Liver (tissue), 9 donors: Measurements from ENCODE around the gene PLCB2. TPM values are rescaled to one million over a fixed set of nuclear protein-coding genes. Genes with fewer than 3 reads are reported as not detected.

Experiments
- DNase-seq: peaks from one replicate; pipeline ENCODE4 v3.0.0-alpha.2; 2017; ENCODE audit warnings: low spot score
- H3K27ac ChIP-seq, 2 donors: one replicate each; pipeline ENCODE4 v1.7.0; 2013; ENCODE audit warnings: inconsistent platforms in 2 of 2, low read length in 2 of 2, control low read depth in 1 of 2, low read depth in 1 of 2, mild to moderate bottlenecking in 1 of 2
- H3K27me3 ChIP-seq, 4 donors: one replicate each; pipeline versions ENCODE4 v1.6.1 to v1.7.0; 2013; ENCODE audit warnings: low read length in 3 of 4, inconsistent platforms in 1 of 4, mild to moderate bottlenecking in 1 of 4, moderate library complexity in 1 of 4; ENCODE audit not compliant: control insufficient read depth in 4 of 4, insufficient read depth in 4 of 4
- H3K36me3 ChIP-seq, 4 donors: one replicate each; pipeline versions ENCODE4 v1.6.1 to v1.7.0; 2013; ENCODE audit warnings: low read length in 3 of 4, mild to moderate bottlenecking in 3 of 4, low read depth in 1 of 4, moderate library complexity in 1 of 4; ENCODE audit not compliant: control insufficient read depth in 4 of 4, insufficient read depth in 3 of 4
- H3K4me1 ChIP-seq, 4 donors: one replicate each; pipeline versions ENCODE4 v1.6.1 to v1.7.0; 2013; ENCODE audit warnings: low read length in 3 of 4, mild to moderate bottlenecking in 3 of 4, moderate library complexity in 1 of 4; ENCODE audit not compliant: control insufficient read depth in 4 of 4, insufficient read depth in 4 of 4
- H3K4me3 ChIP-seq, 3 donors: one replicate each; pipeline versions ENCODE4 v1.6.1 to v1.7.0; 2013; ENCODE audit warnings: low read length in 3 of 3, control low read depth in 1 of 3, low read depth in 1 of 3, mild to moderate bottlenecking in 1 of 3
- H3K9ac ChIP-seq, 2 donors: one replicate each; pipeline ENCODE4 v1.7.0; 2013; ENCODE audit warnings: low read length in 2 of 2, mild to moderate bottlenecking in 2 of 2, moderate library complexity in 2 of 2, control low read depth in 1 of 2, low read depth in 1 of 2
- H3K9me3 ChIP-seq, 4 donors: one replicate each; pipeline versions ENCODE4 v1.6.1 to v1.7.0; 2013; ENCODE audit warnings: low read length in 3 of 4; ENCODE audit not compliant: control insufficient read depth in 4 of 4
- EGR1 ChIP-seq, 2 donors: IDR thresholded peaks; 2 replicates each; pipeline ENCODE4 v1.6.1; 2016 to 2018; ENCODE audit warnings: antibody characterized with exemption in 2 of 2, low read depth in 2 of 2
- FOXA1 ChIP-seq: IDR thresholded peaks from 2 replicates; pipeline ENCODE4 v1.6.1; 2016; ENCODE audit warnings: antibody characterized with exemption
- HNF4A ChIP-seq, 2 donors: conservative IDR thresholded peaks; 2 replicates each; pipeline ENCODE4 v1.6.1; 2016; ENCODE audit warnings: antibody characterized with exemption in 2 of 2, mild to moderate bottlenecking in 2 of 2
- JUND ChIP-seq, 2 donors: IDR thresholded peaks; 2 replicates each; pipeline ENCODE4 v1.6.1; 2016; ENCODE audit warnings: antibody characterized with exemption in 2 of 2
- NR2F2 ChIP-seq: IDR thresholded peaks from 2 replicates; pipeline ENCODE4 v1.6.1; 2016; ENCODE audit warnings: antibody characterized with exemption
- RAD21 ChIP-seq, 2 donors: IDR thresholded peaks; 2 replicates each; pipeline ENCODE4 v1.6.1; 2016; ENCODE audit warnings: antibody characterized with exemption in 2 of 2, mild to moderate bottlenecking in 2 of 2
- TAF1 ChIP-seq: conservative IDR thresholded peaks from 2 replicates; pipeline ENCODE4 v1.6.1; 2016; ENCODE audit warnings: antibody characterized with exemption, mild to moderate bottlenecking
- YY1 ChIP-seq: IDR thresholded peaks from 2 replicates; pipeline ENCODE4 v1.6.1; 2016; ENCODE audit warnings: antibody characterized with exemption, mild to moderate bottlenecking
- WGBS: extraction: QIAGEN DNeasy Blood & Tissue Kit; methylation state at CpG from one replicate; pipeline ENCODE4 v1.1.7; 2013; 5-methylcytosine and 5-hydroxymethylcytosine counted together
- polyA plus RNA-seq, 2 donors: library from polyadenylated mRNA; stranded (reverse) in 1 of 2; unstranded in 1 of 2; fragments of 200-250 nt in 1 of 2; fragments of >200 nt in 1 of 2; fragmentation: Nextera tagmentation in 1 of 2; extraction: Ambion mirVana in 1 of 2; gene quantifications; one replicate each; pipeline versions ENCODE4 v1.2.1 to v1.2.3, GENCODE V29; 2013 to 2015
- total RNA-seq, 2 donors: library from RNA; depleted of rRNA; stranded (reverse); fragments of >200 nt; gene quantifications; one replicate each; pipeline ENCODE4 v1.2.3, GENCODE V29; 2014
- TF ChIP-seq, protein P1 (sequence below): IDR thresholded peaks from 2 replicates; pipeline ENCODE4 v1.6.1; 2016; ENCODE audit warnings: antibody characterized with exemption, mild to moderate bottlenecking
- TF ChIP-seq, protein P2 (sequence below): IDR thresholded peaks from 2 replicates; pipeline ENCODE4 v1.6.1; 2016; ENCODE audit warnings: antibody characterized with exemption
- TF ChIP-seq, protein P3 (sequence below): IDR thresholded peaks from 2 replicates; pipeline ENCODE4 v1.6.1; 2016; ENCODE audit warnings: antibody characterized with exemption
- donor health status: healthy.
- donor health status: healthy.
- donor health status: healthy.
- donor health status: healthy.
- donor health status: healthy.

Gene PLCB2
- total and polyA plus RNA-seq, 4 donors: 2.1 to 13.3 (median 7.6) TPM

DNA sequence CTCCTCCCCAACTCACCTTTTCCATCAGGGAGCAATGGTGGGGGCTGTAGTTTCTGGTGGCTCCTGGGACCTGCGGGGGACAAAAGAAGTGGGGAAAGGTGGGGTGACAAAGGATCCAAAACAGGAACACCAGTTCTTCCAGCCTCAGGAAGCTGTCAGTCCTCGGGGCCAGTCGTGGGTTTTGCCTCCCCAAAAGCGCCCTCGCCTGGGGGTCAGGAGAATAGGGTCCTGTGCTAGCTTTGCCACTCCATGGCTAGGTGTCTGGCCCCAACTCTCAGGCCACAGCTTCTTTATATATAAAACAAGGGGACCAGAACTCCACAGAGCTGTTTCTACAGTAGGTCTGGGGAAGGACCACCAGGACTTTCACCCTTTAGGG, 29.0 kb upstream of the PLCB2 start (continued):
- TF ChIP-seq, protein P1, sequence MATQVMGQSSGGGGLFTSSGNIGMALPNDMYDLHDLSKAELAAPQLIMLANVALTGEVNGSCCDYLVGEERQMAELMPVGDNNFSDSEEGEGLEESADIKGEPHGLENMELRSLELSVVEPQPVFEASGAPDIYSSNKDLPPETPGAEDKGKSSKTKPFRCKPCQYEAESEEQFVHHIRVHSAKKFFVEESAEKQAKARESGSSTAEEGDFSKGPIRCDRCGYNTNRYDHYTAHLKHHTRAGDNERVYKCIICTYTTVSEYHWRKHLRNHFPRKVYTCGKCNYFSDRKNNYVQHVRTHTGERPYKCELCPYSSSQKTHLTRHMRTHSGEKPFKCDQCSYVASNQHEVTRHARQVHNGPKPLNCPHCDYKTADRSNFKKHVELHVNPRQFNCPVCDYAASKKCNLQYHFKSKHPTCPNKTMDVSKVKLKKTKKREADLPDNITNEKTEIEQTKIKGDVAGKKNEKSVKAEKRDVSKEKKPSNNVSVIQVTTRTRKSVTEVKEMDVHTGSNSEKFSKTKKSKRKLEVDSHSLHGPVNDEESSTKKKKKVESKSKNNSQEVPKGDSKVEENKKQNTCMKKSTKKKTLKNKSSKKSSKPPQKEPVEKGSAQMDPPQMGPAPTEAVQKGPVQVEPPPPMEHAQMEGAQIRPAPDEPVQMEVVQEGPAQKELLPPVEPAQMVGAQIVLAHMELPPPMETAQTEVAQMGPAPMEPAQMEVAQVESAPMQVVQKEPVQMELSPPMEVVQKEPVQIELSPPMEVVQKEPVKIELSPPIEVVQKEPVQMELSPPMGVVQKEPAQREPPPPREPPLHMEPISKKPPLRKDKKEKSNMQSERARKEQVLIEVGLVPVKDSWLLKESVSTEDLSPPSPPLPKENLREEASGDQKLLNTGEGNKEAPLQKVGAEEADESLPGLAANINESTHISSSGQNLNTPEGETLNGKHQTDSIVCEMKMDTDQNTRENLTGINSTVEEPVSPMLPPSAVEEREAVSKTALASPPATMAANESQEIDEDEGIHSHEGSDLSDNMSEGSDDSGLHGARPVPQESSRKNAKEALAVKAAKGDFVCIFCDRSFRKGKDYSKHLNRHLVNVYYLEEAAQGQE: no peak
- TF ChIP-seq, protein P2, sequence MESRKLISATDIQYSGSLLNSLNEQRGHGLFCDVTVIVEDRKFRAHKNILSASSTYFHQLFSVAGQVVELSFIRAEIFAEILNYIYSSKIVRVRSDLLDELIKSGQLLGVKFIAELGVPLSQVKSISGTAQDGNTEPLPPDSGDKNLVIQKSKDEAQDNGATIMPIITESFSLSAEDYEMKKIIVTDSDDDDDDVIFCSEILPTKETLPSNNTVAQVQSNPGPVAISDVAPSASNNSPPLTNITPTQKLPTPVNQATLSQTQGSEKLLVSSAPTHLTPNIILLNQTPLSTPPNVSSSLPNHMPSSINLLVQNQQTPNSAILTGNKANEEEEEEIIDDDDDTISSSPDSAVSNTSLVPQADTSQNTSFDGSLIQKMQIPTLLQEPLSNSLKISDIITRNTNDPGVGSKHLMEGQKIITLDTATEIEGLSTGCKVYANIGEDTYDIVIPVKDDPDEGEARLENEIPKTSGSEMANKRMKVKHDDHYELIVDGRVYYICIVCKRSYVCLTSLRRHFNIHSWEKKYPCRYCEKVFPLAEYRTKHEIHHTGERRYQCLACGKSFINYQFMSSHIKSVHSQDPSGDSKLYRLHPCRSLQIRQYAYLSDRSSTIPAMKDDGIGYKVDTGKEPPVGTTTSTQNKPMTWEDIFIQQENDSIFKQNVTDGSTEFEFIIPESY: no peak
- TF ChIP-seq TAF1 (no peak), RAD21 (IDR thresholded peaks at IDR 0.05) (no peak), EGR1 (IDR thresholded peaks at IDR 0.05; ENCODE audit: low read depth in 2 of 2) (no peak), JUND (IDR thresholded peaks at IDR 0.05) (no peak), HNF4A (conservative IDR thresholded peaks at IDR 0.05) (no peak), FOXA1 (no peak)

DNA sequence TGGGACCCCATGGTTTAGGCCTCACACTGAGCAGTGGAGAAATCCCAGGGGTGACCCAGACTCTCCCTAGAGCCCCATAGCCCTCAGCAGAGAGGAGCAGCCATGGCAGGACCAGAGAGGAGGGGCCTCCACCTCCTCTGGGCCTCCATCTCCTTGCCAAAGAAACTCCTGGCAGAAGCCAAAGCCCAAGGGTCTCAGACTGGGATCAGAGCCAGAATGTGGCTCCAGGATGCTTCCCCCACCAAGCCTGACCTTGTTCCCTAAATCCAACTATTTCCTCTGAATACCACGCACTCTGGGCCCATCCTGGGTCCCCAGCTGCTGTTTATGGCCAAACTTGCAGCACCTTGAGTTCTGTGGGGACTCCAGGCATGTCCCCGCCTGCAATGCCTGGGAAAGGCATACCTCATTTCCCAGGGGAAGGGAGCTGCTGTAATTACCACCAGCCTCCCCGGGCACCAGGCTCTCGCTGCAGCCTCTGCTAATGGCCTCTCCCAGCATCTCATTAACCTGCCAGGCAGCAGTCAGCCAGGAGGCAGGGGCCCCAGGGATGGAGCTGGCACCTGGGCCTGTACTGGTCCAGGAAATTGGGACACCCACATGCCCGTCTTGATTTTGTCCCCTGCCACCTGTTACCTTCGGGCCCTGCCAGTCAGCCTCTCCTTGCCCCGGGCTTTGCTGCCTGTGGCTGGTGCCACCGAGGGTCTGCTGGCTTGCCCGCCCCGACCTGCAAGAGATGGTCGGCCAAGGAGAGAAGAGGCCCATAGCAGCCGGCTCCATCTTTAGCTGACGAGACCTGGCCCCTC, 28.4 kb upstream of the PLCB2 start:
- no peak overlapping the region for H3K4me3 ChIP-seq
- no peaks in the 10 kb centered on the region for H3K27me3 ChIP-seq
- H3K27ac ChIP-seq: no peak overlapping the region
- H3K4me1 ChIP-seq: peaks cover 7 to 39% (median 21%) of the 10 kb centered on the region in 4 donors
- TF ChIP-seq TAF1: no peak
- TF ChIP-seq HNF4A (conservative IDR thresholded peaks at IDR 0.05): no peak
- no peak for TF ChIP-seq YY1
- TF ChIP-seq, protein P3, sequence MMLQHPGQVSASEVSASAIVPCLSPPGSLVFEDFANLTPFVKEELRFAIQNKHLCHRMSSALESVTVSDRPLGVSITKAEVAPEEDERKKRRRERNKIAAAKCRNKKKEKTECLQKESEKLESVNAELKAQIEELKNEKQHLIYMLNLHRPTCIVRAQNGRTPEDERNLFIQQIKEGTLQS: no peak
- TF ChIP-seq, protein P2: no peak
- TF ChIP-seq FOXA1: no peak
- TF ChIP-seq NR2F2: no peak
- no peaks in the 10 kb centered on the region for H3K36me3 ChIP-seq
- no peak overlapping the region for H3K9ac ChIP-seq
- no peak for DNase-seq
- no peaks in the 10 kb centered on the region for H3K9me3 ChIP-seq
- WGBS: 93% methylated on average over 13 of the region's 13 CpGs
